Ishikawa (cell line): Measurements from ENCODE around the gene CDK5.
A peak's percentile ranks its signal among the peaks of the same experiment; 100 is the strongest.

Experiments used
- CEBPB ChIP-seq: IDR thresholded peaks from 2 replicates; pipeline ENCODE4 v1.6.1; 2012
- EGR1 ChIP-seq: IDR thresholded peaks from 2 replicates; pipeline ENCODE4 v1.6.1; 2012
- EP300 ChIP-seq: IDR thresholded peaks from 2 replicates; pipeline ENCODE4 v1.6.1; 2012; ENCODE audit warnings: borderline replicate concordance
- FOXM1 ChIP-seq: IDR thresholded peaks from 2 replicates; pipeline ENCODE4 v1.6.1; 2012; ENCODE audit warnings: low read depth, borderline replicate concordance
- RAD21 ChIP-seq: IDR thresholded peaks from 2 replicates; pipeline ENCODE4 v1.6.1; 2012; ENCODE audit warnings: low read depth
- TCF12 ChIP-seq: IDR thresholded peaks from 2 replicates; pipeline ENCODE4 v1.6.1; 2012; ENCODE audit warnings: low read depth
- TEAD4 ChIP-seq: IDR thresholded peaks from 2 replicates; pipeline ENCODE4 v1.6.1; 2012
- YY1 ChIP-seq: IDR thresholded peaks from 2 replicates; pipeline ENCODE4 v1.6.1; 2012; ENCODE audit warnings: low read depth
- ZBTB7A ChIP-seq: IDR thresholded peaks from 2 replicates; pipeline ENCODE4 v1.6.1; 2012; ENCODE audit warnings: low read depth
- TF ChIP-seq, protein P1 (sequence below): IDR thresholded peaks from 2 replicates; pipeline ENCODE4 v1.6.1; 2012; ENCODE audit warnings: low read depth, mild to moderate bottlenecking
- TF ChIP-seq, protein P2 (sequence below): IDR thresholded peaks from 2 replicates; pipeline ENCODE4 v1.6.1; 2012
- TF ChIP-seq, protein P3 (sequence below): IDR thresholded peaks from 2 replicates; pipeline ENCODE4 v1.6.1; 2012

DNA sequence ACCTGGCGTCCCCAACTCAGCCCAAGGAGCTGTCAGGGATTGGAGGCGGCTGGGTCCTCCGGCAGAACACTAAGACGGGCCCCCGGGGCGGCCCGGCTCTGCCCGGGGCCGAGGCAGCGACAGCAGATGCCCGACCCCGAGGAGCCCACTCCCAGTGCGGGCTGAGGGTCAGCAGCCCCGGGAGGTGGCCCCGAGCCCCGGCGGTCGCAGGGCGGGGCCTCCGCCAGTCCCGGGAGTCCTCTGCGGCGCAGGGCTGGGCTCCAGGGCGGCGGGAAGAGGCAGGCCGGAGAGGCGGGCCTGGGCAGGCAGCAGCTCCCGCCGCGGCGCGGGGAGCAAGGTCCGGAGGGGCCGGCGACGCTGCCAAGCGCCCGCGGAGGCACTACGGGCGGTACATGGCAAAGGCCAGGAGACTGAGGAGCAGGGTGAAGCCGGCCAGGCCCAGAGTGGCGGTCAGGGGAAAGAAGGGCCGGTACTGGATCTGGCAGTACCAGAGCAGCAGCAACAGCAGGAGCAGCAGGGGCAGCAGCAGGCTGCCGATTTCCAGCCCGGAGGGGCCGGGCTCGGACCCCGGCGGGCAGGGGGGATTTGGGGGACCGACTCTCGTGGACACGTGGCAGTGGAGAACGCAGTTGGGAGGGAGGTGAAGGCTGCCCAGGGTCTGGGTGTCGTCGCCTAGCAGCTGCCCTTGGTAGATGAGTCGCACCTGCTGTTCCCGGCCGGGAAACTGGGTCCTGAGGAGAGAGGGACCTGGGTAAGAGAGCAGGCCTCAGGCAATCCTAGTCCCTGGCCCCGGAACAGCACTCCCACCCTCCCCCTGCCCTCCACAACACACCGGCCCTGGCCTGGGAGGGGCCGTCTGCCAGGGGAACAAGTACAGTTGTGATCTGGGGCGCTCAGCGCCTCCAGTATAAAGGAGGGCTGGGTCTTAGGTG, 23.7 kb upstream of the CDK5 start:
- no peak for TF ChIP-seq EP300
- TF ChIP-seq, protein P1, sequence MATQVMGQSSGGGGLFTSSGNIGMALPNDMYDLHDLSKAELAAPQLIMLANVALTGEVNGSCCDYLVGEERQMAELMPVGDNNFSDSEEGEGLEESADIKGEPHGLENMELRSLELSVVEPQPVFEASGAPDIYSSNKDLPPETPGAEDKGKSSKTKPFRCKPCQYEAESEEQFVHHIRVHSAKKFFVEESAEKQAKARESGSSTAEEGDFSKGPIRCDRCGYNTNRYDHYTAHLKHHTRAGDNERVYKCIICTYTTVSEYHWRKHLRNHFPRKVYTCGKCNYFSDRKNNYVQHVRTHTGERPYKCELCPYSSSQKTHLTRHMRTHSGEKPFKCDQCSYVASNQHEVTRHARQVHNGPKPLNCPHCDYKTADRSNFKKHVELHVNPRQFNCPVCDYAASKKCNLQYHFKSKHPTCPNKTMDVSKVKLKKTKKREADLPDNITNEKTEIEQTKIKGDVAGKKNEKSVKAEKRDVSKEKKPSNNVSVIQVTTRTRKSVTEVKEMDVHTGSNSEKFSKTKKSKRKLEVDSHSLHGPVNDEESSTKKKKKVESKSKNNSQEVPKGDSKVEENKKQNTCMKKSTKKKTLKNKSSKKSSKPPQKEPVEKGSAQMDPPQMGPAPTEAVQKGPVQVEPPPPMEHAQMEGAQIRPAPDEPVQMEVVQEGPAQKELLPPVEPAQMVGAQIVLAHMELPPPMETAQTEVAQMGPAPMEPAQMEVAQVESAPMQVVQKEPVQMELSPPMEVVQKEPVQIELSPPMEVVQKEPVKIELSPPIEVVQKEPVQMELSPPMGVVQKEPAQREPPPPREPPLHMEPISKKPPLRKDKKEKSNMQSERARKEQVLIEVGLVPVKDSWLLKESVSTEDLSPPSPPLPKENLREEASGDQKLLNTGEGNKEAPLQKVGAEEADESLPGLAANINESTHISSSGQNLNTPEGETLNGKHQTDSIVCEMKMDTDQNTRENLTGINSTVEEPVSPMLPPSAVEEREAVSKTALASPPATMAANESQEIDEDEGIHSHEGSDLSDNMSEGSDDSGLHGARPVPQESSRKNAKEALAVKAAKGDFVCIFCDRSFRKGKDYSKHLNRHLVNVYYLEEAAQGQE: no peak
- TF ChIP-seq, protein P2, sequence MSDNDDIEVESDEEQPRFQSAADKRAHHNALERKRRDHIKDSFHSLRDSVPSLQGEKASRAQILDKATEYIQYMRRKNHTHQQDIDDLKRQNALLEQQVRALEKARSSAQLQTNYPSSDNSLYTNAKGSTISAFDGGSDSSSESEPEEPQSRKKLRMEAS: no peak
- TF ChIP-seq CEBPB: no peak
- no peak for TF ChIP-seq FOXM1
- TF ChIP-seq RAD21: no peak
- TF ChIP-seq YY1: no peak
- no peak for TF ChIP-seq EGR1
- TF ChIP-seq, protein P3, sequence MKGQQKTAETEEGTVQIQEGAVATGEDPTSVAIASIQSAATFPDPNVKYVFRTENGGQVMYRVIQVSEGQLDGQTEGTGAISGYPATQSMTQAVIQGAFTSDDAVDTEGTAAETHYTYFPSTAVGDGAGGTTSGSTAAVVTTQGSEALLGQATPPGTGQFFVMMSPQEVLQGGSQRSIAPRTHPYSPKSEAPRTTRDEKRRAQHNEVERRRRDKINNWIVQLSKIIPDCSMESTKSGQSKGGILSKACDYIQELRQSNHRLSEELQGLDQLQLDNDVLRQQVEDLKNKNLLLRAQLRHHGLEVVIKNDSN: no peak
- TF ChIP-seq TEAD4: no peak
- TF ChIP-seq TCF12: no peak
- TF ChIP-seq ZBTB7A: peak; percentile 69
